PC-3 (cell line): ENCODE results near the gene PFKFB4.

Experiments
- CTCF ChIP-seq: fragments of 300-600 bp; sonication (generic); conservative IDR thresholded peaks from 2 replicates; pipeline ENCODE4 v1.5.1; 2017; ENCODE audit warnings: antibody characterized with exemption, low read depth, mild to moderate bottlenecking, low read length
- EZH2 ChIP-seq: fragments of 300-600 bp; sonication (generic); IDR thresholded peaks from one replicate; pipeline ENCODE4 v1.6.1; 2017; ENCODE audit warnings: antibody characterized with exemption, mild to moderate bottlenecking, low read length; ENCODE audit not compliant: unreplicated experiment
- EZH2phosphoT487 ChIP-seq: fragments of 300-600 bp; sonication (generic); IDR thresholded peaks from 2 replicates; pipeline ENCODE4 v1.6.1; 2018; ENCODE audit warnings: mild to moderate bottlenecking, antibody characterized with exemption, low read length, borderline replicate concordance

GRCh38 chr3:48587686-48588085 lies 31.1 kb upstream of the PFKFB4 start:
- TF ChIP-seq CTCF (no peak), EZH2 (no peak), EZH2phosphoT487 (no peak)
